Stimulated activated CD4-positive, alpha-beta T cell treated with anti-CD3 and anti-CD28 coated beads, TNF-alpha, amount 100 ng/mL, for 48 hours (primary cell): ENCODE results near the gene ERFL.
"Not testable (repeated sequence)": the region's sequence is repeated elsewhere in the genome, so short reads cannot be mapped to it uniquely, and the experiment has no call there.

ENCODE experiments used
- DNase-seq, 3 donors: peaks; one replicate each; pipeline ENCODE4 v3.0.0-alpha.2; 2020; ENCODE audit warnings: low read depth in 3 of 3

The ERFL gene

GRCh38 chr19:41926763-41927496 is 1.3 kb downstream of the ERFL start:
- DNase-seq: no peak

- DNase-seq: no peak
Measured at GRCh38 chr19:41926028-41926762, 2.1 kb downstream of the ERFL start.

- no peak for DNase-seq
Measured at GRCh38 chr19:41925208-41926003, 2.8 kb downstream of the ERFL start.

GRCh38 chr19:41924151-41925145 is 3.8 kb downstream of the ERFL start:
- DNase-seq: no peak

- DNase-seq: no peak
Measured at GRCh38 chr19:41923045-41923788, 5.0 kb downstream of the ERFL start.

GRCh38 chr19:41922585-41922984 is 5.7 kb downstream of the ERFL start:
- DNase-seq: no peak

GRCh38 chr19:41921577-41922576 is 6.4 kb downstream of the ERFL start:
- DNase-seq: no peak

GRCh38 chr19:41920882-41921576 is 7.2 kb downstream of the ERFL start:
- DNase-seq: no peak

GRCh38 chr19:41919948-41920712 is 8.1 kb downstream of the ERFL start:
- no peak for DNase-seq

GRCh38 chr19:41918653-41919244 is 9.5 kb downstream of the ERFL start:
- DNase-seq: no peak

- DNase-seq: no peak
Measured at GRCh38 chr19:41918095-41918494, 10.2 kb downstream of the ERFL start.

GRCh38 chr19:41917676-41918075 is 10.6 kb downstream of the ERFL start:
- no peak for DNase-seq

GRCh38 chr19:41915776-41916414 is 12.4 kb downstream of the ERFL start:
- no peak for DNase-seq

- no peak for DNase-seq
Measured at GRCh38 chr19:41915021-41915775, 13.1 kb downstream of the ERFL start.

- DNase-seq: not testable (repeated sequence)
Measured at GRCh38 chr19:41914424-41914834, 13.8 kb downstream of the ERFL start.
